ENCODE measurements around the gene SPPL2A. TPM values are rescaled to one million over a fixed set of nuclear protein-coding genes. Genes with fewer than 3 reads are reported as not detected.

The SPPL2A gene
- total RNA-seq, 4 donors from 2014 or later: 97.8 to 576 (median 301) TPM

- H3K27me3 ChIP-seq: no peaks in the 10 kb centered on the region
- no peak for DNase-seq (ENCODE audit: low spot score in 2 of 2)
- TF ChIP-seq POLR2A (IDR thresholded peaks at IDR 0.05) (no peak), EP300 (IDR thresholded peaks at IDR 0.05) (no peak), CTCF (IDR thresholded peaks at IDR 0.05) (no peak)
- no peaks in the 10 kb centered on the region for H3K4me1 ChIP-seq
- no peak overlapping the region for H3K4me3 ChIP-seq
- H3K27ac ChIP-seq: no peak overlapping the region
- 86 to 88% methylated on average over 5 of the region's 5 CpGs for WGBS, 2 donors
- H3K9me3 ChIP-seq: no peaks in the 10 kb centered on the region
- H3K36me3 ChIP-seq: peaks cover 0 to 17% (median 0%) of the 10 kb centered on the region in 3 donors
These were observed 99.6 kb downstream of the SPPL2A start for GRCh38 chr15:50665938-50666337.

GRCh38 chr15:50655555-50655954 is 110.0 kb downstream of the SPPL2A start:
- H3K27me3 ChIP-seq: no peaks in the 10 kb centered on the region
- peaks cover 2 to 78% (median 8%) of the 10 kb centered on the region in 3 donors for H3K36me3 ChIP-seq
- no peaks in the 10 kb centered on the region for H3K9me3 ChIP-seq
- no peak for DNase-seq (ENCODE audit: low spot score in 2 of 2)
- H3K4me3 ChIP-seq: no peak overlapping the region
- no peaks in the 10 kb centered on the region for H3K4me1 ChIP-seq
- WGBS, 2 donors: 87 to 90% methylated on average over 4 of the region's 4 CpGs
- H3K27ac ChIP-seq: no peak overlapping the region
- TF ChIP-seq POLR2A (IDR thresholded peaks at IDR 0.05) (no peak), CTCF (IDR thresholded peaks at IDR 0.05) (no peak), EP300 (IDR thresholded peaks at IDR 0.05) (no peak)

GRCh38 chr15:50653156-50653743 is 112.3 kb downstream of the SPPL2A start:
- TF ChIP-seq POLR2A (IDR thresholded peaks at IDR 0.05) (no peak), EP300 (IDR thresholded peaks at IDR 0.05) (no peak), CTCF (IDR thresholded peaks at IDR 0.05) (no peak)
- DNase-seq (ENCODE audit: low spot score in 2 of 2): no peak
- WGBS, 2 donors: 91 to 93% methylated on average over 6 of the region's 6 CpGs
- no peaks in the 10 kb centered on the region for H3K4me1 ChIP-seq
- no peak overlapping the region for H3K4me3 ChIP-seq
- H3K9me3 ChIP-seq: no peaks in the 10 kb centered on the region
- H3K27ac ChIP-seq: no peak overlapping the region
- H3K27me3 ChIP-seq: no peaks in the 10 kb centered on the region
- peaks cover 2 to 93% (median 8%) of the 10 kb centered on the region in 3 donors for H3K36me3 ChIP-seq

GRCh38 chr15:50652671-50653070 is 112.8 kb downstream of the SPPL2A start:
- TF ChIP-seq POLR2A (IDR thresholded peaks at IDR 0.05) (no peak), CTCF (IDR thresholded peaks at IDR 0.05) (no peak), EP300 (IDR thresholded peaks at IDR 0.05) (no peak)
- H3K9me3 ChIP-seq: no peaks in the 10 kb centered on the region
- no peaks in the 10 kb centered on the region for H3K4me1 ChIP-seq
- DNase-seq (ENCODE audit: low spot score in 2 of 2): no peak
- no peak overlapping the region for H3K4me3 ChIP-seq
- no peak overlapping the region for H3K27ac ChIP-seq
- WGBS, 2 donors: 96% methylated on average over 3 of the region's 3 CpGs
- peaks cover 2 to 94% (median 11%) of the 10 kb centered on the region in 3 donors for H3K36me3 ChIP-seq
- H3K27me3 ChIP-seq: no peaks in the 10 kb centered on the region

Small RNA genes lying within 50 kb of the gene (small RNA-seq; reads per million reads assigned to genes)
- not detected for gene AC012100.1
- not detected for gene RN7SL354P

Other genes with a start within 250 kb of the SPPL2A start
- 1 to 10 TPM in 2 of 4 donors, not detected in 2; 1.5 to 2.2 TPM for gene USP50, start 219.0 kb downstream of the SPPL2A start, total RNA-seq
- gene TRPM7, start 78.9 kb downstream of the SPPL2A start, total RNA-seq: 10 to 100 TPM; 57.3 to 97.5 (median 68.0) TPM
- gene AP4E1, start 143.0 kb upstream of the SPPL2A start, total RNA-seq: 10 to 100 TPM; 10.2 to 15.3 (median 12.6) TPM

Data from tibial nerve (tissue), 4 donors.